Nephron progenitor cell (in vitro differentiated cells): ENCODE results near the gene REP15.
A peak's percentile ranks its signal among the peaks of the same experiment; 100 is the strongest.

ENCODE experiments used
- DNase-seq: peaks from one replicate; pipeline ENCODE4 v3.0.0; 2021
- H3K27ac Mint-ChIP-seq: 2 replicates; pipeline ENCODE4 v1.8.0; 2021; ENCODE audit warnings: mild to moderate bottlenecking, moderate library complexity, mixed read lengths
- H3K27me3 Mint-ChIP-seq: 2 replicates; pipeline ENCODE4 v1.8.0; 2021; ENCODE audit warnings: mild to moderate bottlenecking, low read depth, mixed read lengths; ENCODE audit not compliant: poor library complexity
- H3K36me3 Mint-ChIP-seq: 2 replicates; pipeline ENCODE4 v1.8.0; 2021; ENCODE audit warnings: low read depth, mixed read lengths
- H3K4me1 Mint-ChIP-seq: 2 replicates; pipeline ENCODE4 v1.8.0; 2021; ENCODE audit warnings: mixed read lengths
- H3K4me3 Mint-ChIP-seq: 2 replicates; pipeline ENCODE4 v1.8.0; 2021; ENCODE audit warnings: mild to moderate bottlenecking, moderate library complexity, mixed read lengths
- H3K9me3 Mint-ChIP-seq: 2 replicates; pipeline ENCODE4 v1.8.0; 2021; ENCODE audit warnings: mild to moderate bottlenecking, moderate library complexity, mixed read lengths
- CTCF ChIP-seq: fragments of 200-600 bp; sonication (generic); IDR thresholded peaks from 2 replicates; pipeline ENCODE4 v1.5.0; 2021; ENCODE audit warnings: antibody characterized with exemption

The REP15 gene

GRCh38 chr12:27703720-27704452 is 7.6 kb downstream of the REP15 start:
- DNase-seq, result peak; percentile 71

GRCh38 chr12:27705263-27705662 is 9.0 kb downstream of the REP15 start:
- Mint-ChIP-seq H3K4me1 (peaks cover 2% of the 10 kb centered on the region), H3K27me3 (peaks cover 9% of the 10 kb centered on the region), H3K27ac (no peak overlapping the region), H3K36me3 (no peaks in the 10 kb centered on the region), H3K4me3 (no peak overlapping the region), H3K9me3 (no peaks in the 10 kb centered on the region)
- no peak for TF ChIP-seq CTCF
- DNase-seq, result peak; percentile 11

More at GRCh38 chr12:27703720-27704452, 7.6 kb downstream of the REP15 start:
- peak; percentile 86 for TF ChIP-seq CTCF
- H3K4me3 Mint-ChIP-seq, result no peak overlapping the region
- no peaks in the 10 kb centered on the region for H3K4me1 Mint-ChIP-seq
- H3K9me3 Mint-ChIP-seq, result no peaks in the 10 kb centered on the region
- no peaks in the 10 kb centered on the region for H3K36me3 Mint-ChIP-seq
- peaks cover 9% of the 10 kb centered on the region for H3K27me3 Mint-ChIP-seq
- no peak overlapping the region for H3K27ac Mint-ChIP-seq

GRCh38 chr12:27707216-27707615 is 11.0 kb downstream of the REP15 start:
- peaks cover 9% of the 10 kb centered on the region for H3K27me3 Mint-ChIP-seq
- H3K27ac Mint-ChIP-seq, result no peak overlapping the region
- no peak for TF ChIP-seq CTCF
- H3K36me3 Mint-ChIP-seq, result peaks cover 5% of the 10 kb centered on the region
- DNase-seq, result no peak
- peaks cover 18% of the 10 kb centered on the region for H3K4me1 Mint-ChIP-seq
- H3K4me3 Mint-ChIP-seq, result no peak overlapping the region
- H3K9me3 Mint-ChIP-seq, result no peaks in the 10 kb centered on the region

GRCh38 chr12:27709212-27709931 is 13.1 kb downstream of the REP15 start:
- TF ChIP-seq CTCF, result no peak
- H3K4me1 Mint-ChIP-seq, result peaks cover 28% of the 10 kb centered on the region

GRCh38 chr12:27709932-27710591 is 13.8 kb downstream of the REP15 start:
- no peak for DNase-seq
- Mint-ChIP-seq H3K4me1 (peaks cover 28% of the 10 kb centered on the region), H3K4me3 (peak overlapping the region; percentile 97), H3K9me3 (no peaks in the 10 kb centered on the region), H3K27ac (peak overlapping the region; percentile 92), H3K27me3 (peaks cover 7% of the 10 kb centered on the region), H3K36me3 (peaks cover 31% of the 10 kb centered on the region)
- TF ChIP-seq CTCF, result no peak

More at GRCh38 chr12:27709212-27709931, 13.1 kb downstream of the REP15 start:
- Mint-ChIP-seq H3K27ac (no peak overlapping the region), H3K9me3 (no peaks in the 10 kb centered on the region), H3K27me3 (peaks cover 7% of the 10 kb centered on the region), H3K36me3 (peaks cover 26% of the 10 kb centered on the region), H3K4me3 (no peak overlapping the region)
- no peak for DNase-seq
